Naive B cell (primary cell): ENCODE measurements around the gene PCK1. TPM values are rescaled to one million over a fixed set of nuclear protein-coding genes. Genes with fewer than 3 reads are reported as not detected.
A peak's percentile ranks its signal among the peaks of the same experiment; 100 is the strongest.

ENCODE experiments used
- ATAC-seq, 2 donors: fragments of 150-1000 bp; cut with Tn5 transposase; 2 replicates each; pipeline ENCODE4 v1.10.0; 2021; ENCODE audit warnings: low read depth in 2 of 2, mild to moderate bottlenecking in 2 of 2, moderate library complexity in 2 of 2
- DNase-seq: peaks from one replicate; pipeline ENCODE4 v3.0.0; 2022
- H3K27ac Mint-ChIP-seq, 6 donors: one replicate each; pipeline ENCODE4 v1.8.0; 2020 to 2022; ENCODE audit warnings: mild to moderate bottlenecking in 6 of 6, mixed read lengths in 6 of 6, moderate library complexity in 5 of 6, inconsistent platforms in 2 of 6
- H3K27me3 Mint-ChIP-seq, 3 donors: one replicate each; pipeline ENCODE4 v1.8.0; 2021 to 2022; ENCODE audit warnings: mixed read lengths in 3 of 3, mild to moderate bottlenecking in 1 of 3
- H3K36me3 Mint-ChIP-seq, 2 donors: one replicate each; pipeline ENCODE4 v1.8.0; 2020 to 2022; ENCODE audit warnings: mixed read lengths in 2 of 2, inconsistent platforms in 1 of 2, mild to moderate bottlenecking in 1 of 2
- H3K4me1 Mint-ChIP-seq, 3 donors: one replicate each; pipeline ENCODE4 v1.8.0; 2020 to 2022; ENCODE audit warnings: mixed read lengths in 3 of 3, inconsistent platforms in 1 of 3, mild to moderate bottlenecking in 1 of 3, moderate library complexity in 1 of 3
- H3K4me3 Mint-ChIP-seq, 8 donors: one replicate each; pipeline ENCODE4 v1.8.0; 2020 to 2022; ENCODE audit warnings: mild to moderate bottlenecking in 8 of 8, mixed read lengths in 8 of 8, moderate library complexity in 8 of 8, inconsistent platforms in 2 of 8
- H3K9me3 Mint-ChIP-seq, 7 donors: one replicate each; pipeline ENCODE4 v1.8.0; 2020 to 2022; ENCODE audit warnings: mixed read lengths in 7 of 7, mild to moderate bottlenecking in 5 of 7, inconsistent platforms in 2 of 7, moderate library complexity in 1 of 7
- polyA plus RNA-seq, 6 donors: library from polyadenylated mRNA; unstranded; fragments of 300-500 nt; fragmentation: Illumina TruSeq; gene quantifications; one replicate each; pipeline ENCODE4 v1.2.3, GENCODE V29; 2021; ENCODE audit warnings: low read depth in 6 of 6

PCK1 gene
- polyA plus RNA-seq, 6 donors from 2014 or later: not detected

DNA sequence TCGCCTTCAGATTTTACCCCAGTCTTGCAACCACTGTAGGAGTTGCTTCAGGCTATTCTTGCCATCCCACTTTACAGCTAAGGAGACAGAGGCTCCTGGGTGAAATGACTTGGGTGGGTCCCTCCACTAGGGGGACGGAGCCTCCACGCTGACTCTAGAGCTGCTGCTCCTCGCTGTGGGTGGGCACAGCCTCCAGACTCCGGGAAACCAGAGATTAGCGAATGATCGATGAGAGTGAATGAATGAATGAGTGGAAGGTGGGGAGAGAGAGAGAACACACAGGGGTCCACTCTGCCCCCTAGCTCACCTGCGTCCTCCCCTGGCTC, 48.9 kb downstream of the PCK1 start:
- DNase-seq: no peak
- no peaks in the 10 kb centered on the region for H3K27me3 Mint-ChIP-seq
- no peak for ATAC-seq
- peak overlapping the region in 2 of 6 donors; percentile 21 to 55 for H3K27ac Mint-ChIP-seq
- H3K9me3 Mint-ChIP-seq: no peaks in the 10 kb centered on the region
- H3K36me3 Mint-ChIP-seq: peaks cover 6 to 49% of the 10 kb centered on the region in 2 donors
- peaks cover 16 to 27% (median 17%) of the 10 kb centered on the region in 3 donors for H3K4me1 Mint-ChIP-seq
- peak overlapping the region in 2 of 8 donors; percentile 16 to 26 for H3K4me3 Mint-ChIP-seq

DNA sequence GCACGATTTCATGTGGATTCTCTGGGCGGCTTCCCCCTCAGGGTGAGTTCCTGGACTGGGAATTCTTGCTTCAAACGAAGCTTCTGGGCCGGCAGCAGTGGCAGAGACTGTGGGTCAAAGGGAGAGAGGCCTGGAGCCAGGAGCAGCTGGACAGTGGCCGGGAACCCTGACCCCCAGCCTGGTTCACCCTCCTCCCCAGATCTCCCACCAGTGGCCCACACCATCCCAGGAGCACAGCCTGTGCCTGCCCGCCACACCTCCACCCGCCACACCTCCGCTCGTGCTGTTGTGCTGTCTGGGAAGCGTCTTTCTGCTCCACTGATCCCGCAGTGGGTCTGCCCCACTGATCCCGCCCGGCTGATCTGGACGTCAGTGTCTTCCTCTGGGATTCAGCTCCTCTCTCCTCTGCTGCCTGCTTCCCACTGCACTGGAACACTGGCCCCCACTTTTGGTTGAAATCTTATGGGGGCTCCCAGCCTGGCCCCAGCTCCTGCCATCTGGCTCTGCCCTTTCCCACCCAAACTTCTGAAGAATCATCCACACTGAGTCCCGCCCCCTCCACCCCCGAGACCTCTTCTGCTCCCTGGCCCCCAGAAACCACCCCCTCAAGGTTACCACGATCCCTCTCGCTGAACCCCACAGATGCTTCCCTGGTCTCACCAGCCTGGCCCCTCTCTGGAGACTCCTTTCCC, 49.5 kb downstream of the PCK1 start:
- H3K27me3 Mint-ChIP-seq: no peaks in the 10 kb centered on the region
- peak overlapping the region in 3 of 6 donors; percentile 21 to 65 (median 43) for H3K27ac Mint-ChIP-seq
- H3K4me1 Mint-ChIP-seq: peaks cover 16 to 22% (median 17%) of the 10 kb centered on the region in 3 donors
- no peaks in the 10 kb centered on the region for H3K9me3 Mint-ChIP-seq
- H3K36me3 Mint-ChIP-seq: peaks cover 3 to 43% of the 10 kb centered on the region in 2 donors
- H3K4me3 Mint-ChIP-seq: no peak overlapping the region
- DNase-seq: no peak
- ATAC-seq: no peak

DNA sequence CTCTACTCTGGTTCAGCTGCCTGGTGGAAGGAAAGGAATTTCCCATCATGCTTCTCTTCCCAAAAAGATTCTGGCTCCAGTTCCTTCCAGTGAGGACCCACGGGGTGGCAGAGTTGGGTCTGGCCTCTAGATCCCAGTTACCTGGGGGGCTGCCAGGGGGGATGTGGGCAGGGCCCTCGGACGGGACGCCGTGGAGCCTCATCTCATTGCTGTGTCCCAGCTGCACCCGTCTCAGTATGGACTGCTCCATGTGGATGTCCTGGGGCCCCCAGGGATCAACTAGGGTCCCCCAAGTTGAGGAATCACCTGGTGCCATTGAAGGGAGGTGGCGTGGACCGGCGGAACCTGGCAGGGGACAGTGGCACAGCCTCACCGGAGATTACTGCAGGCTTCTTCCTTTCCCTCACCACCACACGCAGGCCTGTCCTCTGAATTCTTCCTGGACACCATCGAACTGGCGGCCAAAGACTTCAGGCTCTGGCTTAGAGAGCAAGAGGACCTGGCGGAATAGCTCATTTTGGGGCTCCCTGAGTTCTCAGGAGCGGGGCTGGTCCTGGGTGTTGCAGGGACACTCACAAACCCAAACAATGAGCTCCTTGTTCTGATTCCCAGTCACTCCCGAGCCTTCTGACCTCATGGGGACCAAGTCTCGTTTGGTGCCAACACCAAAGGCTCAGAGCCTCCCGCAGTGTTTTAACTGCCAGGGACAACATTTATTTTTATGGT, 50.8 kb downstream of the PCK1 start:
- ATAC-seq (no peak), DNase-seq (no peak)
- no peak overlapping the region for H3K4me3 Mint-ChIP-seq
- H3K36me3 Mint-ChIP-seq: peaks cover 0 to 43% of the 10 kb centered on the region in 2 donors
- no peak overlapping the region for H3K27ac Mint-ChIP-seq
- no peaks in the 10 kb centered on the region for H3K9me3 Mint-ChIP-seq
- H3K27me3 Mint-ChIP-seq: no peaks in the 10 kb centered on the region
- H3K4me1 Mint-ChIP-seq: peaks cover 18 to 21% (median 20%) of the 10 kb centered on the region in 3 donors

DNA sequence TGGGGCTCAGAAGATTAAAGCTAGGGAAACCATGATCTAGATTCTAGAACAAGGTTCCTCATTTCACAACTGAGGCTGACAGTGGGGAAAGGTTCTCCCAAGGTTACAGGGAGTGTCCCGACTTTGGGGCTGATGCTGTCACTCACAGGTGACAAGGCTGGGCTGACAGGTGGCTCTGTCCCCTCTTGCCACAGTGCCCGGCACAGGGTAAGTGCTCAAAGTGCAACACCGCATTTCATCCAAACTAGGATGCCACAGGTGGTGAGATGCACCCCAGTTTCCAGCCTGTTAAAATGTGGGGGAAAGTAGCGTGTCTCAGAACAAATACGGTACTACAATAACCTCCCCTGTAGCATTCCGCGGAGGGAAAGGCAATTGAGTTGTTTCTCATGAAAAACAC, 51.5 kb downstream of the PCK1 start:
- H3K36me3 Mint-ChIP-seq: peaks cover 0 to 43% of the 10 kb centered on the region in 2 donors
- no peak overlapping the region for H3K27ac Mint-ChIP-seq
- no peak overlapping the region for H3K4me3 Mint-ChIP-seq

DNA sequence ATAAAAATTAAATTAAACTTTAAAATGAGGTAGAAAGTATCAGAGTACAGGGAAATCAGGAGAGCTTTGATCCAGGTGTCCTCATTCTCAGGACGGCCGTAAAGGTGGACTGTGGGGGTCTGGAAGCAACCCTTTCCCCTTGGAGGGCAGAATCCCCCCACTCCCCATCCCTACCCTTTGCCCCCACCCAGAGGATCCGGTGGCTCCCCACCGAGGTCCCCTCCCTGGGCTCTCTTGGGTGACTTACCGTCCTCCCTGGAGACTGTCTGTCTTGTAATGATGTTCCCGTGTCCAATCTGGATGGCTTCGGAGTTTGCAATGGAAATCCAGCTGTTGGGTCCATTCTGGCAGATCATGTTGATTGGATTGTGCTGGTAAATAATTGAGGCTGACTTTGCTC, 52.0 kb downstream of the PCK1 start:
- H3K9me3 Mint-ChIP-seq: no peaks in the 10 kb centered on the region
- no peak overlapping the region for H3K4me3 Mint-ChIP-seq
- peak overlapping the region in 1 of 6 donors; percentile 6 for H3K27ac Mint-ChIP-seq
- DNase-seq (no peak), ATAC-seq (no peak)
- peaks cover 0 to 39% of the 10 kb centered on the region in 2 donors for H3K36me3 Mint-ChIP-seq
- no peaks in the 10 kb centered on the region for H3K27me3 Mint-ChIP-seq
- peaks cover 29 to 33% (median 29%) of the 10 kb centered on the region in 3 donors for H3K4me1 Mint-ChIP-seq

More for the DNA sequence above, 51.5 kb downstream of the PCK1 start:
- no peak for ATAC-seq
- DNase-seq: no peak
- peaks cover 24 to 28% (median 27%) of the 10 kb centered on the region in 3 donors for H3K4me1 Mint-ChIP-seq
- no peaks in the 10 kb centered on the region for H3K9me3 Mint-ChIP-seq
- no peaks in the 10 kb centered on the region for H3K27me3 Mint-ChIP-seq

DNA sequence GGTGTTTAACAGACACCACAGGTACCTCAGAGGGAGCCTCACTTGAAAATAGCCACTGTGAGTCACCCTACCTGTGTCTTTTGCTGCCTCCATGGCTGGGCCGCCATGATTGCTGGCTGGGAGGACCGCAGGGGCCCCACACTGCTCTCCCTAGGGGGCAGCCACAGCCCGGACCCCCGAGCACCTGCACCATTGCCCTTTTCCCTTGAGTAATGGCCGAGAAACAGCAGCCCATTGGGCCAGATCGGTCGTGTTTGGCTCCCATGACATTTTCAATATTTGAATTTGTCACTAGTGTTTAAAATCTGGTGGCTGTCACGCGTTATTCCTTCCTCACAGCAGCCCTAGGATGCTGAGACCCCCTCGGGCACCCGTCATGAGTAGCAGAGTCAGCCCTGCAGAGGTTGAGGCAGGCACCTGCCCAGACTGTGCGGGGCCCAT, 52.6 kb downstream of the PCK1 start:
- Mint-ChIP-seq H3K9me3 (no peaks in the 10 kb centered on the region), H3K4me3 (no peak overlapping the region), H3K4me1 (peaks cover 32 to 38% (median 35%) of the 10 kb centered on the region in 3 donors), H3K27ac (no peak overlapping the region), H3K36me3 (peaks cover 0 to 39% of the 10 kb centered on the region in 2 donors), H3K27me3 (no peaks in the 10 kb centered on the region)
- no peak for DNase-seq
- ATAC-seq: no peak

DNA sequence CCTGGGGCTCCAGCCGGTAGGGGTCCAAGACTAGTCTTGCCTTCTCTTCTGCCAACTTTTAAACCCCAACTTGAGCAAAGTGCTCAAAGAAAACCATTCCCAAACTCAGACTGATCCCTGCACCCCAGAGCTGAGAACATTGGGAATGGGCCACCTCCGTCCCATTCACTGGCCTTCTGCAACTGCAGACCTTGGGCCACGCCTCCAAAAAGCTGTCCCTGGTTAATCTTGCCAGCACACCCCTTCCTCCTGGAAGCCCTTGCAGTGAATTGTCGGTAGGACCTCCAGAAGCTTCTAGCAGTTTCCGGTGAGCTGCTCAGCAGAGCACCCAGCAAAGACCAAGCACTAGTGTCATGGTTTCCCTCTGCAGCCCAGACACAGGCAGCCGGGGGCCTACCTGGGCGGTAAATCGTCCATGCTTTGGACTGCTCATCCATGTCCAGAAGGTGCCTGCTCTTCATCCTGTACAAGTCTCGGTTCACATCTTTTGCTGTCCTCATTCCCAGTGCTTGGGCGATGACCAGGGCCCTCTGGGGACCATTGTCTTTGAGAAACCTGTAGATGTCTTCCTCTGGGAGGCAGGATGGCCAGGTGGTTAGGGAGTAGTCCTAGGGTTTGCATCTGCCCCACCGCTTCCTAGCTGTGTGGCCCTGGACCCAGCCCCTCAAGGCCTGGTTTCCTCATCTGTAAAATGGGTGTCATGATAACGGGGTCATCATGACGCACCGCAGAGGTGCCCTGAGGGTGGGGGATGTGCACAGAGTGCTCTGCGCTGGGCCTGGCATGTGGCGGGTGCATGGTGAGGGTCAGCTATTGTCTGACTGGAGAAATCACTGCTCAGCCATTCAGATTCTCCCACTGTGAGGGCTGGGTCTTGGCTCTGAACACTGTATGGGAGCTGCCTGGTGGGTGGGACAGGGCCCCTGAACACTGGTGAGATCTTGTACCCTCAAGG, 53.9 kb downstream of the PCK1 start:
- Mint-ChIP-seq H3K27me3 (no peaks in the 10 kb centered on the region), H3K36me3 (peaks cover 0 to 29% of the 10 kb centered on the region in 2 donors), H3K4me1 (peaks cover 33 to 41% (median 41%) of the 10 kb centered on the region in 3 donors), H3K4me3 (no peak overlapping the region), H3K9me3 (no peaks in the 10 kb centered on the region), H3K27ac (no peak overlapping the region)
- no peak for ATAC-seq
- no peak for DNase-seq

DNA sequence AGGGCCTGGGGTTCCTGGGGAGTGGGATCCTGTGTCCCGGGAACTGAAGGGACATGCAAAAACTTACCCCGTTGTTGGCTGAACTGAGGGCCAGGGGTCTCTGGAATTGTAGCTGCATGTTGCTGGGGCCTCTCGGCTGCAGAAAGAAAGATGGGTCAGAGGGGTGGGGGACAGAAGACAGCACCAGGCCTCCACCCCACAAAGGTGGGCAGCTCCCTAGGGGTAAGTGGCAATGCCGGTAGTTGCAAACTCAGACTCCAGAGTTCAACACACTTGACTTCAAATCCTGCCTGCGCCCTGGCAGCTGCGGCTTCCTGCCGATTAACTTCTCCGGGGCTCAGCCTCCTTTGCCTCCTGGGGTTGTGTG, 54.5 kb downstream of the PCK1 start:
- no peak for ATAC-seq
- H3K27ac Mint-ChIP-seq: peak overlapping the region in 1 of 6 donors; percentile 33

DNA sequence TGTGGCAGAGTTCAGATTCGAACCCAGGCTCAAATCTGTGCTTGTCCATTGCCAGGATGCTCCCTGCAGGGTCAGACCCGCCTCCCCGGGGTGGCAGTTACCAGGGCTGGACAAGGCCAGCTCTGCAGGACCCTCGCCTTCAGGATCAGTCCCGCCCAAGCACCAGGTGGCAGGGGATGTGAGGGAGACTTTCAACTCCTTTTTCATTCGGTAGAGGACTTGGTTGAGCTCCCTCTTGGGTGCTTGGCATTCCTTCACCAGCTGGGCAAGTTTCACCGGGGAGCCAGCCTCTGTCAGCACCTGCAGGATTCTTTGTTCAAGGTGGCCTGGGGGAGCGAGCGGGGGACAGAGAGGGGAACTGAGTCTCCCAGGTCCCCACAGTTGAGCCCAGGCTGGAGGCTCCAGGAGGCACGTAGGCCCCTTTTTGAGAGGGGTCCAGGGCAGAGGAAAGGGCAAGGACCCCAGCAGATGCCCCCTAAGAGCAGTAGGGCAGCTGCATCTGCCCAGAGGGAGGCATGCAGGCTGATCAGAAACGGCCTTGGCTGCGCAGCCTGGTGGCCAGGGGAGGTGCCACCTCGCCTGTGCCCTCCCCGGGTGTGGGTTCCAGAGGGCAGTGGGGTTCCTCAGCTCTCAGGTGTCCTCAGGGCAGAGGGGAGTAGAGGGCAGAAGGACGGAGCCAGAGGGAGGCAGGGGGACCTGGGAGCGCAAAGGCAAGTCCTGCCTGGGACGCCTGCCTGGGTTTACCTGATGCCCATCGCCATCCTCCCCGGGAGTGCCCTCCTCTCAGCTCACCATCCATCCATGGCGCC, 55.4 kb downstream of the PCK1 start:
- ATAC-seq (no peak), DNase-seq (no peak)
- Mint-ChIP-seq H3K27ac (peak overlapping the region in 5 of 6 donors; percentile 26 to 99 (median 60)), H3K9me3 (no peaks in the 10 kb centered on the region), H3K4me1 (peaks cover 34 to 54% (median 48%) of the 10 kb centered on the region in 3 donors), H3K27me3 (no peaks in the 10 kb centered on the region), H3K4me3 (no peak overlapping the region), H3K36me3 (peaks cover 0 to 15% of the 10 kb centered on the region in 2 donors)

More for the DNA sequence above, 54.5 kb downstream of the PCK1 start:
- no peak for DNase-seq
- Mint-ChIP-seq H3K36me3 (peaks cover 0 to 23% of the 10 kb centered on the region in 2 donors), H3K27me3 (no peaks in the 10 kb centered on the region), H3K4me3 (no peak overlapping the region), H3K4me1 (peaks cover 33 to 45% (median 45%) of the 10 kb centered on the region in 3 donors), H3K9me3 (no peaks in the 10 kb centered on the region)

DNA sequence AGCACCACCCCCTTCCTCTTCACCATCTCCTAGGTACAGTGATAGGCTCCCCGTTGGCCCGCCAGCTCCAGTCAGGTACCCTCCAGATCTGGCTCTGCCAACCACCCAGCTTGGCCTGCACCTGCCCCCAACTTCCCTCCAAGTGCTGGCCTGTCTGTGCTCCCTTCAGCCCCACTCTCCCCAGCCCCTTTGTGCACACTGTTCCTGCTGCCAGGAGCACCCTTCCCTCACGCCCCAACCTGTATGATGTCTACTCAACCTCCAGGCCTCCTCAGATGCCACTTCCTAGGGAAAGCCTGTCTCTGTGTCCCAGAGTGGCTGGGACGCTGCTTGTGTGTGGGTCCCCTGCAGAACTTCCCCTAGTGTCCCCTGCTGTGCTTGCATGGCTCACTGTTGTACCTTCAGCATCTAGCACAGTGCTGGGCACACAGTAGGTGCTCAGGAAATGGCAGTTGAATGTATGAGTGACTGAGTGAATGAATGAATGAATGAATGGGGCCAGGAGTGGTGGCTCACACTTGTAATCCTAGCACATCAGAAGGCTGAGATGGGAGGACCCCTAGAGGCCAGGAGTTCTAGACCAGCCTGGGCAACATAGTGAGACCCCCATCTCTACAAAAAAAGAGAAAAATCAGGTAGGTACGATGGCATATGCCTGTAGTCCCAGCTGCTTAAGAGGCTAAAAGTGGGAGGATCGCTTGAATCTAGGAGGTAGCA, 56.3 kb downstream of the PCK1 start:
- Mint-ChIP-seq H3K4me1 (peaks cover 35 to 57% (median 57%) of the 10 kb centered on the region in 3 donors), H3K27me3 (no peaks in the 10 kb centered on the region), H3K9me3 (no peaks in the 10 kb centered on the region), H3K36me3 (peaks cover 0 to 15% of the 10 kb centered on the region in 2 donors), H3K27ac (peak overlapping the region in 5 of 6 donors; percentile 69 to 99 (median 98)), H3K4me3 (peak overlapping the region; percentile 26 to 95 (median 93))
- DNase-seq (no peak), ATAC-seq (no peak)
